Kidney tubule cell (primary cell): ENCODE measurements around the gene RFFL.
A peak's percentile ranks its signal among the peaks of the same experiment; 100 is the strongest.
"Not testable (repeated sequence)": the region's sequence is repeated elsewhere in the genome, so short reads cannot be mapped to it uniquely, and the experiment has no call there.

Experiments used
- DNase-seq: peaks from one replicate; pipeline ENCODE4 v3.0.0-alpha.2; 2018; ENCODE audit warnings: low spot score

Gene RFFL

GRCh38 chr17:35063514-35064223 is at the start of gene RFFL:
Gene RFFL, minus strand, starts transcription at chr17:35063707. Its CDS starts 37,154 bp downstream, at chr17:35026553.
- DNase-seq = peak; percentile 99

GRCh38 chr17:35110791-35111190 is 47.3 kb upstream of the RFFL start:
- DNase-seq = not testable (repeated sequence)

- DNase-seq = no peak
Observed at GRCh38 chr17:35104844-35105450, 41.4 kb upstream of the RFFL start.

- peak; percentile 78 for DNase-seq
Observed at GRCh38 chr17:35103271-35103670, 39.8 kb upstream of the RFFL start.

GRCh38 chr17:35101725-35102124 is 38.2 kb upstream of the RFFL start:
- DNase-seq = no peak

GRCh38 chr17:35101036-35101435 is 37.5 kb upstream of the RFFL start:
- DNase-seq = no peak

- DNase-seq = no peak
Observed at GRCh38 chr17:35099908-35100307, 36.4 kb upstream of the RFFL start.

GRCh38 chr17:35097776-35098175 is 34.3 kb upstream of the RFFL start:
- DNase-seq = no peak

GRCh38 chr17:35095741-35096140 is 32.2 kb upstream of the RFFL start:
- no peak for DNase-seq

- peak; percentile 87 for DNase-seq
Observed at GRCh38 chr17:35094902-35095301, 31.4 kb upstream of the RFFL start.

- not testable (repeated sequence) for DNase-seq
Observed at GRCh38 chr17:35090707-35091106, 27.2 kb upstream of the RFFL start.

GRCh38 chr17:35089586-35090296 is 26.2 kb upstream of the RFFL start:
- DNase-seq = peak; percentile 82

GRCh38 chr17:35088881-35089585 is 25.5 kb upstream of the RFFL start:
- DNase-seq = peak; percentile 88

GRCh38 chr17:35088356-35088880 is 24.9 kb upstream of the RFFL start:
- peak; percentile 57 for DNase-seq

- peak; percentile 47 for DNase-seq
Observed at GRCh38 chr17:35087731-35088355, 24.3 kb upstream of the RFFL start.

GRCh38 chr17:35086931-35087573 is 23.5 kb upstream of the RFFL start:
- DNase-seq = peak; percentile 45

- no peak for DNase-seq
Observed at GRCh38 chr17:35086164-35086563, 22.7 kb upstream of the RFFL start.

GRCh38 chr17:35084987-35085386 is 21.5 kb upstream of the RFFL start:
- DNase-seq = peak; percentile 96

- DNase-seq = no peak
Observed at GRCh38 chr17:35083071-35083470, 19.6 kb upstream of the RFFL start.

- DNase-seq = peak; percentile 84
Observed at GRCh38 chr17:35082073-35082657, 18.7 kb upstream of the RFFL start.

GRCh38 chr17:35081638-35082037 is 18.1 kb upstream of the RFFL start:
- DNase-seq = no peak
